ENCODE measurements around the gene HOXA10.

Gene HOXA10

GRCh38 chr7:27203964-27204594, 30.0 kb upstream of the HOXA10 start:
- no peak for DNase-seq (ENCODE audit: low read depth in 2 of 2)

- no peak for DNase-seq (ENCODE audit: low read depth in 2 of 2)
Measured at GRCh38 chr7:27203365-27203953, 29.3 kb upstream of the HOXA10 start.

- DNase-seq (ENCODE audit: low read depth in 2 of 2), result no peak
Measured at GRCh38 chr7:27202862-27203134, 28.7 kb upstream of the HOXA10 start.

GRCh38 chr7:27202018-27202861, 28.1 kb upstream of the HOXA10 start:
- DNase-seq (ENCODE audit: low read depth in 2 of 2), result no peak

GRCh38 chr7:27201580-27202017, 27.5 kb upstream of the HOXA10 start:
- no peak for DNase-seq (ENCODE audit: low read depth in 2 of 2)

GRCh38 chr7:27200761-27201579, 26.9 kb upstream of the HOXA10 start:
- no peak for DNase-seq (ENCODE audit: low read depth in 2 of 2)

GRCh38 chr7:27199849-27200760, 26.0 kb upstream of the HOXA10 start, which contains the start of gene HOXA13:
Gene HOXA13 (minus strand): TSS chr7:27200091. CDS start chr7:27200077, 14 bp downstream.
- DNase-seq (ENCODE audit: low read depth in 2 of 2), result no peak

- no peak for DNase-seq (ENCODE audit: low read depth in 2 of 2)
Measured at GRCh38 chr7:27198871-27199801, 25.0 kb upstream of the HOXA10 start.

GRCh38 chr7:27198138-27198841, 24.2 kb upstream of the HOXA10 start:
- DNase-seq (ENCODE audit: low read depth in 2 of 2), result no peak

GRCh38 chr7:27197137-27198042, 23.3 kb upstream of the HOXA10 start:
- no peak for DNase-seq (ENCODE audit: low read depth in 2 of 2)

GRCh38 chr7:27196287-27196767, 22.2 kb upstream of the HOXA10 start:
- peak; percentile 80 to 87 for DNase-seq (ENCODE audit: low read depth in 2 of 2)

GRCh38 chr7:27194686-27195379, 20.7 kb upstream of the HOXA10 start:
- no peak for DNase-seq (ENCODE audit: low read depth in 2 of 2)

- DNase-seq (ENCODE audit: low read depth in 2 of 2), result no peak
Measured at GRCh38 chr7:27194002-27194352, 19.9 kb upstream of the HOXA10 start.

- DNase-seq (ENCODE audit: low read depth in 2 of 2), result no peak
Measured at GRCh38 chr7:27193335-27194001, 19.3 kb upstream of the HOXA10 start.

GRCh38 chr7:27192546-27193334, 18.6 kb upstream of the HOXA10 start:
- no peak for DNase-seq (ENCODE audit: low read depth in 2 of 2)
